Stimulated activated CD8-positive, alpha-beta memory T cell treated with anti-CD3 and anti-CD28 coated beads, Interleukin-15, amount 100 ng/mL, for 1 hour (primary cell): ENCODE data around the gene SLC26A3.
"Not testable (repeated sequence)": the region's sequence is repeated elsewhere in the genome, so short reads cannot be mapped to it uniquely, and the experiment has no call there.

ENCODE experiments used
- DNase-seq: peaks from one replicate; pipeline ENCODE4 v3.0.0-alpha.2; 2020; ENCODE audit warnings: low read depth

SLC26A3 gene

DNA sequence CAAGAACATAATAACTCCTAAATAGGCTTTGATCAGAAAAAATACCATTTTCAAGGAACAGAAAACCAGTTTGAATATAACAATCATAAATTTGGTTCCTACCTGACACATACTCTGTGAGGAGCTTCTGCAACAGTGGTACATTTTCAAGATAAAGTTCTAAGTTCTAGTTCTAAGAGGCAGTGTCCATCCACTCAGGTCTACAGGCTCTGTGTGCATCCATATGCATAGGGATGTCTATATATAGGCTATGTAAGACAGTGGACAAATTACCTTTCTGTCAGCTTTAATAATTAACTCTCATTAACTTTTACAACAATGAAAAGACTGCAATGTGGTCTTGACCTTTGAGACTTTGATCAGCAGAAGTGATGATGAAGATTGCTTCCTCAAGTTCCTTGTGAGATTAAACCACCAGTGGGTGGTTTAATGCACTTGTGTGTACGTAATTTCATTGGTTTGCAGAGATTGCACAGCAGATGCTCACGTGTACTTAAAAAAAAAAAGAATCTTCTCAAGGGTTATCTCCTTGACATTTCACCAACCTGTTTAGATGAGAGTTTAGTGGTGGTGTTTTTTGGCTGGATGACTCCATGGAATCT, at the start of gene SLC26A3:
Gene SLC26A3 (minus strand): TSS at position 215 of the 602 bp plus-strand sequence. CDS start 8,714 bp downstream, outside the sequence.
- no peak for DNase-seq

DNA sequence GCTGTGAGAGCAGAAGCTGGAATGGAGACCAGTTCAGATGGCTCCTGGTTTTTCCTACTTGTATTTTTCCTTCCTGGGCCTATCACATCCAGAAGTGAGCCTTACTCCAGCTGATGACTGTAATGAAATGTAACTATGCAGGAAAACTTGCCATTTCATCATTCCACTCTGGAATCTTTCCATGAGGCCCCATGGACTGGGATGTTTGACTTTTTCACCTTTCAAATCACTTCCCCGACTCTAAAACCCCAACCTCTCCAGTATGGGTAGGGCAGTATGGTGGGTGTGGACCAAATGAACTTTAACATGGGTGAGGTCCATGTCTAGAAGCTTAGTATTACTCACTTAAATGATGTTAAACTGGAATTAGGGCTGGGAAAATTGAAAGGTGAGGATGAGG, 47.6 kb upstream of the SLC26A3 start:
- no peak for DNase-seq

DNA sequence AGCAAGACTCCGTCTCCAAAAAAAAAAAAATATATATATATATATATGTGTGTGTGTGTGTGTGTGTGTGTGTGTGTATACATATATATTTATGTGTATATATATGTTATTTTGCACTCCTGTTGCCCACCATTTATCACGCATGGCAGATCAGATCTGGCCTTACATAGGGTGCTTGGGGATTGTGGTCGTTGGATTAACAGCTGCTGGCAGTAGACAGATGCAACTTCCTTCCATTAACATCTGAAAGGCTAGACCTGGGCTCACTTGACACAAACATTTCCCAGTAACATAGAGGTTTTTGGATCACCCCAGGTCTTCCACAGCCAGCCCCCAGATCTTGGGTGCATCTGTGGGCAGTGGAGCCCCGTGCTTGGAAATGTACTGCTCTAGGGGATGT, 47.2 kb upstream of the SLC26A3 start:
- no peak for DNase-seq

DNA sequence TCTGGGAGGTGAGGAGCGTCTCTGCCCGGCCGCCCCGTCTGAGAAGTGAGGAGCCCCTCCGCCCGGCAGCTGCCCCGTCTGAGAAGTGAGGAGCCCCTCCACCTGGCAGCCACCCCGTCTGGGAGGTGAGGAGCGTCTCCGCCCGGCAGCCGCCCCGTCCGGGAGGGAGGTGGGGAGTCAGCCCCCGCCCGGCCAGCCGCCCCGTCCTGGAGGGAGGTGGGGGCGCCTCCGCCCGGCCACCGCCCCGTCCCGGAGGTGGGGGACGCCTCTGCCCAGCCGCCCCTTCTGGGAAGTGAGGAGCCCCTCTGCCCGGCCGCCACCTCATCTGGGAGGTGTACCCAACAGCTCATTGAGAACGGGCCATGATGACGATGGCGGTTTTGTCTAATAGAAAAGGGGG, 45.2 kb upstream of the SLC26A3 start:
- DNase-seq: not testable (repeated sequence)

DNA sequence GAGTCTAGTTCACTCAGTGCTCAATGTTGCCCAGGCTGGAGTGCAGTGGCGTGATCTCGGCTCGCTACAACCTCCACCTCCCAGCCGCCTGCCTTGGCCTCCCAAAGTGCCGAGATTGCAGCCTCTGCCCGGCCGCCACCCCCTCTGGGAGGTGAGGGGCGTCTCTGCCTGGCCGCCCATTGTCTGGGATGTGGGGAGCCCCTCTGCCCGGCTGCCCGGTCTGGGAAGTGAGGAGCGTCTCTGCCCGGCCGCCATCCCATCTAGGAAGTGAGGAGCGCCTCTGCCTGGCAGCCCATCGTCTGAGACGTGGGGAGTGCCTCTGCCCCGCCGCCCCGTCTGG, 44.8 kb upstream of the SLC26A3 start:
- not testable (repeated sequence) for DNase-seq

DNA sequence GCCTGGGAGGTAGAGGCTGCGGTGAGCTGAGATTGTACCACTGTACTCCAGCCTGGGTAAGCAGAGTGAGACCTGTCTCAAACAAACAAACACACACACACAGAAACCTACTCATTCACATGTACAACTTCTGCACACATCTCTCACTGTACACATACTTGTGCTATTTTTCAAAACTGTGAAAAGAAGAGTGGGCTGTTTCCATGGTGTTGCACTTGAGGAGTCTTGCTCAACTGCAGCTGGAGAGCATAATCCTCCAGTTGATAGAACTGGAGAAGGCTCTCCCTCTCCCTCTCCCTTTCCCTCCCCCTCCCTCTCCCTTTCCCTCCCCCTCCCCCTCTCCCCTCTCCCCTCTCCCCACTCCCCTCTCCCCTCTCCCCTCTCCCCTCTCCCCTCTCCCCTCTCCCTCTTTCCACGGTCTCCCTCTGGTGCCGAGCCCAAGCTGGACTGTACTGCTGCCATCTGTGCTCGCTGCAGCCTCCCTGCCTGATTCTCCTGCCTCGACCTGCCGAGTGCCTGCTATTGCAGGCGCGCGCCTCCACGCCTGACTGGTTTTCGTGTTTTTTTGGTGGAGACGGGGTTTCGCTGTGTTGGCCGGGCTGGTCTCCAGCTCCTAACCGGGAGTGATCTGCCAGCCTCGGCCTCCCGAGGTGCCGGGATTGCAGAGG, 44.3 kb upstream of the SLC26A3 start:
- DNase-seq: no peak

DNA sequence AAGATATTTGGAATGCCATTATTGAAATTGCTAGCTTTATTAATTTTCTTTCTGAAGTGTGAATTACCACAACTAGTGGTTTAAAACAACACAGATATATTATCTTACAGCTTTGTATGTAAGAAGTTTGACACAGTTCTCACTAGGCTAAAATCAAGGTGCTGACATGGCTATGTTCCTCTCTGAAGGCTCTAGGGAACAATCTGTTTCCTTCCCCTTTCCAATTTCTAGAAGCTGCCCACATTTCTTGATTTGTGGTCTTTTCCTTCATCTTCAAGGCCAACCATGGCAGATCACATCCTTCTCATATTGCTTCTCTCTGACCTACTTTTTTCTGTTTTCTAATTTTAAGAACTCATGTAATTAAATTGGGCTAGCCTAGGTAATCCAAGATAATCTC, 43.3 kb upstream of the SLC26A3 start:
- DNase-seq: no peak

DNA sequence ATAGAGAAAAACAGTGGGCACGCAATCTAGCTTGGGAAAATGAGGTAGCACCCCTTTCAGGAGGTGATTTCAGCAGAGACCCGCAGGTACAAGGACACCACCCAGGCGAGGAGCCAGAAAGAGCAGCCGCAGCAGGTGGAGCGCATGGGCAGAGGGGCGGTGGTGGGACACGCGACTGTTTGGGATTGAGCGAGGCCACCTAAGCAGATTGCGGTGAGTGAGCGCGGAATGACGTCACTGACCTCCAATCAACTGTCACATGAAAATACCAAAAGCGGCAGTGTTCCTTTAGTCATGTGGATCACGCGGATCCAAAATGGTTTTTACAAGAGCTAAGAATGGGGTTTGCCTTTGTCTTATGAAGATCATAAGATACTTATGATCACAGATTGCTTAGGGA, 40.2 kb upstream of the SLC26A3 start:
- DNase-seq: no peak

DNA sequence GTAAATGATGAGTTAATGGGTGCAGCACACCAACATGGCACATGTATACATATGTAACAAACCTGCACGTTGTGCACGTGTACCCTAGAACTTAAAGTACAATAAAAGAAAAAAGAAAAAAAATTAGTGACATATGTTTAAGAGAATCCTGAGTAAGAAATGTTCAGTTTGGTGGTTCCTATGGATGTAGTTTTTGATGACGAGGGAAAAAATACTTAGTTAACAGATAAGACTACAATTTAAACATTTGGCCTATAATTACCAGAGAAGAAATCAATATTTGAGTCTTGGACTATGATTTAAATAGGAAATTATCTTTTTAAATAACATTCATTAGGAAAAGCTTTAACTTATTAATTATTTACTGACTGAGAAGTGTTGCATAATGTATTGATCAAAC, 39.2 kb upstream of the SLC26A3 start:
- no peak for DNase-seq

DNA sequence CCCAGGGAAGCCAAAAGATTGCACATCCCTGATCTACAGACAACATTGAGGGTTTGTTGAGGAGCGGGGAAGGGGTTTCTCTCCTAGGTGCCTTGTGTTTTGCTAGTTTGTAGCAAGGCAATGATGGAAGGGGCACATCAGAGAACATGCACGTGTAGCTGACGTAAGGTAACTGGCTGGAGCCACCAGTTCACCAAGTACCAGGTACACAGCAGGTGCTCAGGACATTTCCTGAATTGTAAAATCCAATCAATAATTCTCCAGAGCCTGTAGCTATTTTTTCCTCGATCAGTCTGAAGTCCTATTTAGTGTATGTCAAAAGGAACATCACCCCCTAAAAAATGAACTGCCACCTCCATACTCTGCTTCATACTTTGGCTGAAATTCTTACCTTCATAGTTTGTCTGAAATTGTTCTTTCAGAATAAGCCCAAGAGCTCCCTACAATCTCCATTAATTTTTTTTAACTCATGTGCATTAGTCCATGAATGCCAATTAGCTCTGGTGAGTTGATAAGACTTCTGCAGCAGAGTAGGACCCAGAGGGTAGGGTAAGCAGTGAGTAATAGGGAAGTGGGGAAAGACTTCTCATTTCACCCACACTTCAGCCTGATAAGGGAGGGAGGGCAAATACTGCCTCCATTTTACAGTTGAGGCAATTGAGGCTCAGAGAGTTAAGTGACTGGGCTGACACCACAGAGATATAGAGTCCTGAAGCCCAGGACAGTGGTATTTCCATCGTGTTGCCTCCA, 36.0 kb upstream of the SLC26A3 start:
- no peak for DNase-seq

DNA sequence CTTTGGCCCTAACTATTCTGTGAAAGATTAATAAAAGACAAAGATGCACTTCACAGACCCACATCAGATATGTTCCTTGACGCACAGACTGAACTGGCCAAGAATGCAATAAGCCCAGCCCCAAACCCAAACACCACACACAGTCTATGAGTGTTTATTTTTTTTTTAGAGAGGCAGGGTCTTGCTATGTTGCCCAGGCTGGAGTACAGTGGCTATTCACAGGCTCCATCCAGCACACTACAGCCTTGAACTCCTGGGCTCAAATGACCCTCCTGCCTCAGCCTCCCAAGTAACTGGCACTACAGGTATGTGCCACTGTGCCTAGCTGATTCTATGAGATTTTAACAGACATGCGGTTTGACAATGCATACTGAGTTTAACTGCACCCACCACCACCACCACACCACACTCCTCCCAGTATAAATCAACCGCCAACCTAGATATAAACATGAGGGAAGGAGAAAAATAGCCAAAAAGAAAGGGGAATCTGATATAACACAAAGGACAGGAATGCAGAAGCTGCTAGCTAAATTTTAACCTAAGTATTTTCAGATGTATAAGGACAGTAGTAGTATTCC, 35.1 kb upstream of the SLC26A3 start:
- DNase-seq: no peak

DNA sequence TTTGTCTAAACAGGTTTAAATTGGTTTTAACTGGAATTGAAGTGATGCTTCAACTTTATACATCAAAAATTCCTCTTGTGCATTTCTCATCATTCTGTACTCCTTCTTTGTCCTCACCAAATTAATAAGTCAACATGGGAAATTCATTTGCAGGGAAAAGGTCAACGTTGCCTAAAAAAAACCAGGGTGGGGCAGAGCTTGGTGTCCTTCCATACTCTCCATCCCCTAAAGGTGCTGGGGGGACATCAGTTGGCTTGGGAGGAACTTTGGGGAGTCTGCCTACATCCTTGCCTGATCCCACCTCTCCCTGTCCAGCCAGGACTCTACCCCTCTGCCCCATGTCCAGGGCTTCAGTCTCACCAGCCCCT, 34.1 kb upstream of the SLC26A3 start:
- DNase-seq: no peak

DNA sequence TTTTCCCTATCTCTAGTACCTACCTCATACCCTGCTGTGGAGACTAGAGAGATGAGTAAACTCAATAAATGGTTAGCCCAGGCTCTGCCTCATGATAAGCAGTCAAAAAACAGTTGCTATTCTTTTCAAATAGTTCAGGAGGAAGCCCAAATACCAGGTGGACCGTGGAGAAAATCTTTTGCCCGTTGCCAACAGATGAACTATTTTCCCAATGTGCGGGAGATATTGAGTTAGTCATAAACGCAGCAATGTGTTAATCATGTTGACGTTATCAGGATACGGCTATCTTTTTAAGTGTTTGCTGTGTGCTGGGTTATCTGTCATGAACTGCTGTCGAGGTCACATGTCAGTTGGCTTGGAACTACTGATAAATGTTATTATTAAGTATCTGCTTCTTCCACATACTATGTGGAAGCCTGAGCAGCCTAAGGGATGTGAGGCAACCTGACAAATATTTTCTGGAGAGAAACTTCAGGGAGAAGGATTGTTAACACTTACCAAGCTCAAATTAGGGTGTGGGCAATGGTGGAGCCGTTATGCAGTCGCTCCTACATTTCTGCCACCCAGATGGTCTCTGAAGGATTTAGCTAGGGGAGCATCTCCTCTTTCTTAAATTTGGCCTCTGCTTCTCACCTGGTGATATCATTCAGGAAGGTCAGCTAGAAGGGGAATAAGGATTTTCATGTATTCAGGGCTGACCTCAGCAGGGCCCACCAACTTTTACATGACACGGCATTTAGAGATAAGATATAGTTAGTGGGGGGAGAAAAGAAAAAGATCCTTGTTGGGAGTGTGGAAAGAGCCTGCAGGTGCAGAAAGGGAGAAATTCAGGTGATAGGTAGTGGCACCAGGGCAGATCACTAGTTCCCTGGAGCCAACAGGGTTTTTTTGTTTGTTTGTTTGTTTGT, 33.5 kb upstream of the SLC26A3 start:
- no peak for DNase-seq

DNA sequence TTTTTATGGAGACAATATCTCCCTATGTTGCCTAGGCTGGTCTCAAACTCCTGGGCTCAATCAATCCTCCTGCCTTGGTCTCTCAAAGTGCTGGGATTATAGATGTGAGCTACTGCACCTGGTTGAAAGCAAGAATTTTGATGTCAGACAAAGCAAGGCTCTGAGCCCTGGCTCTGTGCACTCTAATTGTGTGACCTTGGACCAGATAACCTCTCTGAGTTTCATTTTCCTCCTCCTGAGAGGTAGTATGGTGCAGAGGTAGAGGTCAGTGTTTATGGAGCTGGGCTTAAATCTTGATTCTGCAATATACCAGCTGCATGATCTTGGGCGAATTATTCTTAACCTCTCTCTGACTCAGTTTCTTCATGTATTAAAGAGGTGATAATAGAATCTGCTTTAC, 31.4 kb upstream of the SLC26A3 start:
- no peak for DNase-seq

DNA sequence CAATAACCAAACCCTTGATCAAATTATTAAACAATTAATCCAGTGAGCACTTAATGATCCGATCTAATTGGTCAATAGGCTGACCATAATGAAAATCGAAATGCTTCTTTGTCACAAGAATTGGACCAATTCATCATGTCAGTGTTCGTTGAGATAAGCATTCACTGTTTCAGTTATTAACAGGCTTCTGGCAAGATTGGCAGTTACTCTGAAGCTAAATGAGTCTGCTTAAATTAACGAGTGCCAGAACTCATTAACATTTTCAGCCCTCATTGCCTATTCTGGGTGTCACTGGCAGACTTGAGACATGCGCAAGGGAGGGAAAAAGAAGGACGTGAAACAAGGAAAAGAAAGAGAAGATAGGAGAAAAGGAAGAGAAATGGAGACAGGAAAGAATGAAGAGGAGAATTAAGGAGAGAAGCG, 30.7 kb upstream of the SLC26A3 start:
- DNase-seq: no peak

DNA sequence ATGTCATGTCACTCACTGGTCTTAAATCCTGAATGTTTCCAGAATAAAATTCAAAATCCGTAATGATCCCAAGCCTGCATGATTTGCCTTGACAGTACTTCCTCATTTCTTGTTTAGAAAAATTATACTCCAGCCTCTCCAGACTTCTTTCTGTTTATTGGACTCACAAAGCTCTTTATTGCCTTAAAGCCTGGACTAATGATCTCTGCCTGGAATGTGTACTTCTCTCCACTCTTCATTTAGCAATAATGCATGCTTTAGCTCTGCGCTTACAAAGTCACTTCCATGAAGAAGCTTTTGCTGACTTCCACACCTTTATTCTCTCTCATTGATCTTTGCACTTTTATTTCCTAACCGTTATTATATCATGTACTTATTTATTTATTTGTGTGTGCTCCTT, 27.4 kb upstream of the SLC26A3 start:
- DNase-seq: no peak

DNA sequence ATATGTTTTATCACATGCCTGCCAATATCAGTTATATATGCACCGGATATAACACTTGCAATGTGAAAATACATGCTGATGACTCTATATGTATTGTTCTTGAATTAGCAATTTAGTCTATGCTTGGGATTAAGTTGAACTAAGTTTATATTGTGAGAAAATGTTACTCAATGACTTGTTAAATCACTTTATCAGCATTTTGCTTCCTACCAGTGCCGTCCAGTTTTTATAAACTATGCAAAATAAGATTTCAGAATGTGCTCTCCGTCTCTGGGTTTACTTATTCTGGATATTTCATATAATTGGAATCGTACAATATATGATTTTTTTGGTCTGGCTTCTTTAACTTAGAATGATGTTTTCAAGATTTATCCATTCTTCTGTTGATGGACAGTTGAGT, 25.5 kb upstream of the SLC26A3 start:
- no peak for DNase-seq

DNA sequence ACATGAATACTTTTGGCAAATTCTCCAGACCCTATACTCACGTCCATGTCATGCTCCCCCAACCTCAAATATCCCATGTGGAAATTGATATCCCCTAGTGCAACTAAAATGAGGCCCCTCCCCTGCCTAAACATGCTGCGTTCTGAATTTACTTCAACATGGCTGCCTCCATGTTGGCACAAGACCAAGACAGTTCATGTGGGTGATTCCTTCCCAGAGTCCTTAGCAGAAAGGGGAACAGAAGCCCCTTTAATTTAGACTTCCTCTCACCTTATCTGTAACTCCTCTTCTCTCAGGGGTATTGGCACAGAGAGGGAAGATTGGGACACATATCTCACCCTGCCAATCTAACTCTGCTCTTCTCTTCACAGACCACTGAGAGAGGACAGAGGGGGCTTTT, 24.5 kb upstream of the SLC26A3 start:
- no peak for DNase-seq

DNA sequence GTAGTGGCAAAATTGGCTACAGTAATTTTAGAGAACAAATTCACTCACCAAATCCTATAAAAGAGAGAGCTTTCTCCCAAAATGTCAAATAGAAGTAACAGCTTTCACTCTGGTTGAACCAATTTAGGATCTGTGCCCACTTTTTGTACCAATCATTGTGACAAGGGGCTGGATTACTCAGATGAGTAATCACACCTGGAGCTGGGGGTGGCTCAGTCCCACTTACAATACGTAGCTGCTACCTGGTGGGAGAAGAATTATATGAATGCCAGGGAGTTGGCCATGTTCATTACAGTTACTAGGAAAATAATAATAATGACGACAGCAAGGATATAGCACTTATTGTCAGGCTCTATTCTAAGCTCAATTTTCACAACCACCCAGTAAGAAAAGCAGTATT, 23.4 kb upstream of the SLC26A3 start:
- no peak for DNase-seq

DNA sequence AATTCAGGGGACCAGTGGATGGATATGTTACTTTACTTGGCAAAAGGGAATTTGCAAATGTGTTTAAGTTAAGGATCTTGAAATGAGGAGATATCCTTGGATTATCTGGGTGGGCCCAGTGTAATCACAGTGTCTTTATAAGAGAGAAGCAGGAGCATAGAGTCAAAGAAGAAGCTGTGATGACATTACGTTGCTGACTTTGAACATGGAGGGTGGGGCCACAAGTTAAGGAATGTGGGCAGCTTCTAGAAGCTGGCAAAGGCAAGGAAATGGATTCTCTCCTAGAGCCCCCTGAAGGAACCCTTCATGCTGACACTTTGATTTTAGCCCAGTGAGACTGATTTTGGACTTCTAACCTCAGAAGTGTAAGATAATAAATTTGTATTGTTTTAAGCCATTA, 21.8 kb upstream of the SLC26A3 start:
- no peak for DNase-seq

DNA sequence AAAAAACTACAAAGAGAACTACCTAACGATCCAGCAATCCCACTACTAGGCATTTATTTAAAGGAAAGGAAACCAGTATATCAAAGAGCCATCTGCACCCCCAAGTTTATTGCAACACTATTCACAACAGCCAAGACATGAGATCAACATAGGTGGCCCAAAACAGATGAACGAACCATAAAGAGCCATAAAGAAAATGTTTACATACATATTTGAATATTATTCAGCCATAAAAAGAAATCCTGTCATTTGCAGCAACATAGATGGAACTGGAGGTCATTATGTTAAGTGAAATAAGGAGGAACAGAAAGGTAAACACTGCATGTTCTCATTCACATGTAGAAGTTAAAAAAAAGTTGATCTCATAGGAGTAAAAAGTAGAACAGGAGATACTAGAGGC, 15.6 kb upstream of the SLC26A3 start:
- no peak for DNase-seq

DNA sequence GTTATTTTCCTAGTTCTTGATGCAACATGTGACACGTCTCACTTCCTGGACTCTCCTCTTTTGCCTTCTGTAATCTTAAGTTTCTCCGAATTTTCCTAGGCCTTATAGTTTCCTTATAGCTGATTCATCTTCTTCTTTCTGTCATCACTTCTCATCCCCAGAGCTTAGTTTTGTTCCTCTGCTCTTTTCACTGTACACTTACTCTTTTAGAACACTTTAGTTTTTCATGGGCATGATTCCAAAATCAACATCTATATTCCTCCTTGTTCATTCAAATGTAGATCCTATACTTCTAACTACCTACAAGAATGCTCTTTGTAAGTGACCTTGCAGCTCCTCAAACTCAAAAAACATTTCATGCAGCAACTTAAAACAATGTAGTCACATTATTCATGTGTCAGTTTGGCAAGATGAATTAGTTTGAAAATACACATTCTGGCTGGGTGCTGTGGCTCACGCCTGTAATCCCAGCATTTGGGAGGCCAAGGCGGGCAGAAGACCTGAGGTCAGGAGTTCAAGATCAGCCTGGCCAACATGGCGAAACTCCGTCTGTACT, 13.1 kb upstream of the SLC26A3 start:
- DNase-seq: no peak
